Anterior cingulate cortex (tissue), 58 donors: ENCODE measurements around the gene MBOAT2.
A peak's percentile ranks its signal among the peaks of the same experiment; 100 is the strongest.

Source experiments
- DNase-seq, 58 donors: peaks; one replicate each; lab custom pipeline; 2025; lab: John Stamatoyannopoulos, UW

MBOAT2 gene

GRCh38 chr2:8837795-8838140, 165.7 kb downstream of the MBOAT2 start:
- peak in 1 of 58 donors; percentile 55 for DNase-seq

GRCh38 chr2:8836971-8837794, 166.3 kb downstream of the MBOAT2 start, which contains the start of gene KIDINS220:
TSS of gene KIDINS220 (minus strand) at chr2:8837613. CDS start at chr2:8827093, 10,520 bp downstream.
- DNase-seq, result peak; percentile 26 to 93 (median 83)

DNA sequence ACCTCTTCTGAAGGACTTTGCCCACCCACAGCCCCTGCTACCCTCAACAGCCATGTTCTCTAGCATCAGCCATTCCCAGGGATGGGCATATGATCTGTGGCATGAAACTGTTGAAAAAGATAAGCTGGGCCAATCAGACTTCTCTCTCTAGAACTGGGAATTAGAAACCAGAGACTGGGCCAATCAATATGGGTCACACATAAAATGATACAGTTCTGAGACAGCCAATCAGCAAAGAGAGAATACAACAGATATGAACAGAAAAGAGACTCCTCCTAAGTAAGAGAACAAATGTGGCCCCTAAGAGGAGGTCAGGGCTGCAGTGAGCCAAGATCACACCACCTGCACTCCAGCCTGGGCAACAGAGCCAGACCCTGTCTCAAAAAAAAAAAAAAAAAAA, 168.2 kb downstream of the MBOAT2 start:
- DNase-seq, result no peak

DNA sequence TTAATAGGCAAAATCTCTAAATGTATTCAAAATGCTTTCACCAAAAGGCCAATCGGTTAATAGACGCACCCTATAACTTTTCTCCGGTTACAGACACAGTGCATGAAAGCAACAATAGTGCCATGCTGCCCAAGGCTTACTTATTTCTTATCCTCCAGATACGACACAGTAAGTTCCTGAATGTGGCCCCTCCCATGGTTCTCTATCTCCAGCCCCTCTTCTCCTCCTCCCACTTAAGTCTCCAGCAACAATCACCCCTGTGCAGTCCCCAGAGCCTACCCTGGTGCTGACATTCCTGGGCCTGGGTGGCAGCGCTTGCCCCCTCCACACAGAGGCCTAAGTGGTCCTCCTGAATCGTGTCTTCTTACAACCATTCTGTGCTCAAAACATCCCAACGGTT, 169.6 kb downstream of the MBOAT2 start:
- no peak for DNase-seq

- DNase-seq, result no peak
Observed at GRCh38 chr2:8831516-8831915, 172.0 kb downstream of the MBOAT2 start.

GRCh38 chr2:8827729-8828128, 175.8 kb downstream of the MBOAT2 start:
- DNase-seq, result no peak

GRCh38 chr2:8822218-8822617, 181.3 kb downstream of the MBOAT2 start:
- DNase-seq, result no peak

DNA sequence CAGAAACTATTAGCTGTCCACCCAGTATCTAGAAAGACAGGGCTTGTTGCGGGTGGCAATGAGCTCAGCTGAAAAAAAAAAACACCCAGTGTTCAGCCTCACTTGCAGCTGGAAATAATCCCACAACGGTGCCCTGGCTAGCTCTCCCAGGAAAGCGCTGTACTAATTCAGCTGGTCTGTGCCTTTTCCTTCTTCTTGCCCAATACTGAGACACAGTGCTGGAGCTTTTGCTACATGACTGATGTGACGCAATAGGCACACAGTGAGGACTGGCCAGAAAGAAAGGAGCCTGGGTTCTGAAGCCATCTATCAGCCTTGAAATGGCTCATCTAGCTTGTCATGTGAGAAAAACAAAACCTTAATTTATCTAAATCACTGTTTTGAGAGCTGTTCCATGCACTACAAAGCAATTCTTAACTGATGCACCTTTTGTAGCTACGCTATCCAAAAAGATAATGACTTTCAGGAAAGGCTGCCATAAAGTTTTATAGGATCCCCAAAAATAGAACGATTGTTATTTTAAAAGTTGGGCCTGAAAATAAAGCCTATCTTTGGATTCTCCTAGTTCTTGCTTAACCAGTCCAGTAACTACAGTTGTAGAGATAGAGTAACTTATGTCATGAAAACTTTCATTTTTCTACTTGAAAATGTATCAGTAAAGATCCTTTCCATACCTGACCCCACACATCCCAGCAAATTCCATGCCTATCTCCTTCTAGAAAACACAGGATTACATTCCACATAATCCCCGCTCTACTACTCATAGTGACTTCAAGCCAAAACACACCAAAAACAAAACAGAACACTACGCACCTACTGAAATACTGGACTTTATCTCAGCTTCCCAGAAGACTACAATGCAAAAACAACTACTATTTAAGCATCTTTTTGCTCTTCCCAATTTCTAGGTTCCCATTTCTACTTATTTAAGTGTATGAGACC, 181.9 kb downstream of the MBOAT2 start:
- DNase-seq, result peak in 31 of 58 donors; percentile 5 to 75 (median 16)

- no peak for DNase-seq
Observed at GRCh38 chr2:8819948-8820347, 183.5 kb downstream of the MBOAT2 start.

GRCh38 chr2:8819194-8819593, 184.3 kb downstream of the MBOAT2 start:
- no peak for DNase-seq

- no peak for DNase-seq
Observed at GRCh38 chr2:8817221-8817620, 186.3 kb downstream of the MBOAT2 start.

- no peak for DNase-seq
Observed at GRCh38 chr2:8806885-8807704, 196.4 kb downstream of the MBOAT2 start.

DNA sequence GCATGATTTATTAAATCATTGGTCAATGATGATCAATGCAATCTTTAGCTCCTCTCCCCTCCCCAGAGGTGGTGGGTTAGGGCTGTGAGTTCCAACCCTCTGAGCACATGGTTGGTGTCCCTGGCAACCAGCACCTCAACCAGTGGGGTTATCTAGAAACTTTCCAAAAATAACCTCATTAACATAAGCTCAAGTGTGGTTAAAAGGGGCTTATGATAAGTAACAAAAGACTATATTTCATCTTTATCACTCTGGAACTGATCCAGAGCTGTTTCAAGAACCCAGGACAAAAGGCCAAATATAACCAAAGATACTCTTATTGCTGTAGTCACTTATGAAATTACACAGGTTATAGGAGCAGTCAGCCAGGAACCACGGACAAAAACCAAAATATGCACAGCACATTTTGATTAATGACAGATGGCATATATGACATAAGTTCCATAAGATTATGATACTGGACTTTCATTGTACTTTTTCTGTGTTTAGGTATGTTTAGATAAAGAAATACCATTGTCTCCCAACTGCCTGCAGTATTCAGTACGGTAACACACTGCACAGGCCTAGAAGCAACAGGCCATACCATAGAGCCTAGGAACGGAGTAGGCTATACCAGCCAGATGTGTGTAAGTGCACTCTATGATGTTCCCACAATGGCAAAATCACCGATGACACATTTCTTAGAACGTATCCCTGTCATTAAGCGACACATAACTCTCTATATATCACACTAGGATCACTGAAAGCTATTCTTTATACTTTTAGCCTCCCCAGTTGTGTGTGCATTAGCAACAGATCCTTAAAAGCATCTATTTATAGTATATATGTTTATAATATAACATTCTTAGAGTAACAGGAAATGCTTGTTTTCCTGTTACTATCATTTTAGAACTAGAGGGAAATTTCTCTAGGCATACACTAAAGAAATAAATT, 197.9 kb downstream of the MBOAT2 start:
- DNase-seq, result no peak

DNA sequence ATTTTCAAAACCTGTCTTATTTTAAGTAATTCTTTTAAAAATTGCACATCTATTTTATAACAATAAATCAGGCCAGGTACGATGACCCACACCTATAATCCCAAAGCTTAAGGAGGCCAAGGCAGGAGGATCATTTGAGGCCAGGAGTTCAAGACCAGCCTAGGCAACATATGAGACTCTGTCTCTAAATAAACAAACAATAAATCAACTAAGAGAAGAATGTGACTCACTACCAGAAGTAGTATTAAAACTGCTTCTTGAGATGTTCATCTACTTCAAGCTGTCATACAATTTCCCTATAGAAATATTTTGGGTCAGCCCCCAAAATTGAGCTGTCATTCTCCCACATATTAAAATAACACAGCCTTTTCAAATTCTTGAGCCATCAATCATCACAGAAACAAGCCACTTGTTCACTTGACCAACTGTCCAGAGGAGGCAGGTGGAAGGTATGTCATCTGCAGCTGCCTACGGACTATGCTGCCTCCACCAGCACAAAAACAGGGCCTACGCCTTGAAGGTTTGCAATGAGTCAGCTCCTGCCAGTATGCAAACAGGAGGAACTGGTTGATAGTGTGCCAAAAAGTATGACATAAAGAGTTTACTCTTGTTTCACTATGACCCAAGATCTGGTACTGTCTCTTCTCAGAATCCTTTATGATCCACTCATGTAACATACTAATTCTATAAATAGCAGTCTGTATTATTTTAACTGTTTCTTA, 199.7 kb downstream of the MBOAT2 start:
- peak in 2 of 58 donors; percentile 8 to 15 for DNase-seq

GRCh38 chr2:8802741-8803140, 200.7 kb downstream of the MBOAT2 start:
- DNase-seq, result no peak
